ENCODE results near the gene EEIG2. TPM values are rescaled to one million over a fixed set of nuclear protein-coding genes. Genes with fewer than 3 reads are reported as not detected.
"Not testable (repeated sequence)": the region's sequence is repeated elsewhere in the genome, so short reads cannot be mapped to it uniquely, and the experiment has no call there.

The EEIG2 gene
- total RNA-seq, 2 experiments from 2014 or later: 14.5 to 16.3 TPM

- Mint-ChIP-seq H3K4me1 (no peaks in the 10 kb centered on the region), H3K27me3 (peaks cover 20% of the 10 kb centered on the region), H3K36me3 (ENCODE audit: low read depth) (no peaks in the 10 kb centered on the region), H3K4me3 (no peak overlapping the region), H3K9me3 (no peaks in the 10 kb centered on the region), H3K27ac (no peak overlapping the region)
- CTCF ChIA-PET: interaction anchor here (2.3 kb wide), 1 partner anchor 10 kb away, joined by 10 read pairs; no protein-coding TSS in a partner anchor
- DNase-seq: no peak
- POLR2A ChIA-PET: no interaction called here
Measured at GRCh38 chr1:108532730-108533129, 27.2 kb upstream of the EEIG2 start.

GRCh38 chr1:108533351-108534083 lies 26.4 kb upstream of the EEIG2 start:
- DNase-seq: no peak
- POLR2A ChIA-PET: no interaction called here
- no peak overlapping the region for H3K27ac Mint-ChIP-seq

GRCh38 chr1:108534759-108535158 lies 25.1 kb upstream of the EEIG2 start:
- ChIA-PET POLR2A (no interaction called here), CTCF (interaction anchor here (2.4 kb wide), 1 partner anchor 26 kb away, joined by 7 read pairs; the partner anchor contains the start of gene EEIG2)
- Mint-ChIP-seq H3K9me3 (no peaks in the 10 kb centered on the region), H3K4me1 (no peaks in the 10 kb centered on the region), H3K27me3 (peaks cover 23% of the 10 kb centered on the region), H3K36me3 (ENCODE audit: low read depth) (no peaks in the 10 kb centered on the region), H3K4me3 (no peak overlapping the region), H3K27ac (no peak overlapping the region)
- DNase-seq: no peak

More at GRCh38 chr1:108533351-108534083, 26.4 kb upstream of the EEIG2 start:
- Mint-ChIP-seq H3K4me3 (no peak overlapping the region), H3K36me3 (ENCODE audit: low read depth) (no peaks in the 10 kb centered on the region), H3K27me3 (peaks cover 19% of the 10 kb centered on the region), H3K4me1 (no peaks in the 10 kb centered on the region), H3K9me3 (no peaks in the 10 kb centered on the region)
- CTCF ChIA-PET: interaction anchor here (2.3 to 2.4 kb wide), 2 partner anchors 9 to 27 kb away, joined by 7 to 10 read pairs; partner anchors contain the start of gene EEIG2

DNA sequence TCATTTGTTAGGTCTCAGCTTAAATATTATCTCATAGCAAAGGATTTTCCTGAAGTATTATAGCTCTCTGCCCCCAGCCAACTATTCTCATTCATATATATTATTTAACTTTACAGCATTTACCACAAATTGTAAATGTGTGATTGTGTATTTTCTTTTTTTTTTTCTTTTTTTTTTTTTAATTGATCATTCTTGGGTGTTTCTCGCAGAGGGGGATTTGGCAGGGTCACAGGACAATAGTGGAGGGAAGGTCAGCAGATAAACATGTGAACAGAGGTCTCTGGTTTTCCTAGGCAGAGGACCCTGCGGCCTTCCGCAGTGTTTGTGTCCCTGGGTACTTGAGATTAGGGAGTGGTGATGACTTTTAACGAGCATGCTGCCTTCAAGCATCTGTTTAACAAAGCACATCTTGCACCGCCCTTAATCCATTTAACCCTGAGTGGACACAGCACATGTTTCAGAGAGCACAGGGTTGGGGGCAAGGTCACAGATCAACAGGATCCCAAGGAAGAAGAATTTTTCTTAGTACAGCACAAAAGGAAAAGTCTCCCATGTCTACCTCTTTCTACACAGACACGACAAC lies 24.5 kb upstream of the EEIG2 start:
- H3K36me3 Mint-ChIP-seq (ENCODE audit: low read depth); H3K4me1 Mint-ChIP-seq; H3K9me3 Mint-ChIP-seq; DNase-seq; H3K4me3 Mint-ChIP-seq; H3K27ac Mint-ChIP-seq; POLR2A ChIA-PET: not testable (repeated sequence)
- peaks cover 19% of the 10 kb centered on the region for H3K27me3 Mint-ChIP-seq
- CTCF ChIA-PET: interaction anchor here (2.4 kb wide), 1 partner anchor 25 kb away, joined by 7 read pairs; the partner anchor contains the start of gene EEIG2

- DNase-seq; POLR2A ChIA-PET; H3K27ac Mint-ChIP-seq; H3K4me1 Mint-ChIP-seq; H3K4me3 Mint-ChIP-seq; H3K9me3 Mint-ChIP-seq; H3K36me3 Mint-ChIP-seq (ENCODE audit: low read depth): not testable (repeated sequence)
- CTCF ChIA-PET: interaction anchor here (0.7 kb wide), 1 partner anchor 58 kb away, joined by 7 read pairs; no protein-coding TSS in a partner anchor
- H3K27me3 Mint-ChIP-seq: peaks cover 19% of the 10 kb centered on the region
Measured at GRCh38 chr1:108536021-108536420, 23.9 kb upstream of the EEIG2 start.

GRCh38 chr1:108536791-108537190 lies 23.1 kb upstream of the EEIG2 start:
- H3K36me3 Mint-ChIP-seq (ENCODE audit: low read depth); H3K27ac Mint-ChIP-seq; H3K9me3 Mint-ChIP-seq; H3K4me1 Mint-ChIP-seq; H3K4me3 Mint-ChIP-seq; DNase-seq; POLR2A ChIA-PET: not testable (repeated sequence)
- CTCF ChIA-PET: interaction anchor here (0.7 kb wide), 1 partner anchor 59 kb away, joined by 7 read pairs; no protein-coding TSS in a partner anchor
- H3K27me3 Mint-ChIP-seq: peaks cover 19% of the 10 kb centered on the region

- Mint-ChIP-seq H3K9me3 (no peaks in the 10 kb centered on the region), H3K36me3 (ENCODE audit: low read depth) (no peaks in the 10 kb centered on the region), H3K4me1 (no peaks in the 10 kb centered on the region), H3K27ac (no peak overlapping the region), H3K27me3 (peaks cover 21% of the 10 kb centered on the region), H3K4me3 (no peak overlapping the region)
- ChIA-PET POLR2A (no interaction called here), CTCF (no interaction called here)
- no peak for DNase-seq
Measured at GRCh38 chr1:108537976-108538375, 21.9 kb upstream of the EEIG2 start.

DNA sequence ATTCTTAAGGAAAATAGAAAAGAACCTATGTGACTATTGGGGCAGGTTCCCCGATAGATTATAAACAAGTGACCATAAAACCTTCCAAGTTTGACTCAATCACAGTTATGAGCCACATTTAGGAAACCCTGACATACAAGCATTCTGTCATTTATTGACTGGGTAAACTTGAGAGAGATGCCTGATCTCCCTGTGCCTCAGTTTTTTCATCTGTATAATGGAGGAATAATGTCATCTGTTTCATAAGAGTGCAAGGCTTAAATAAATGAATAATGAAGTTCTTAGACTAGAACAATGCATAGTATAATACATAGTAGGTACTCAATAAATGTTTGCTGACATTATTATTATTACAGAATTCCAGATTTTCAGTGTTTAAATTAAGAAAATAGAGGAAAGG lies 18.9 kb upstream of the EEIG2 start:
- Mint-ChIP-seq H3K27ac (no peak overlapping the region), H3K4me3 (no peak overlapping the region), H3K9me3 (no peaks in the 10 kb centered on the region), H3K27me3 (peaks cover 23% of the 10 kb centered on the region), H3K36me3 (ENCODE audit: low read depth) (no peaks in the 10 kb centered on the region), H3K4me1 (no peaks in the 10 kb centered on the region)
- ChIA-PET POLR2A (no interaction called here), CTCF (no interaction called here)
- no peak for DNase-seq

DNA sequence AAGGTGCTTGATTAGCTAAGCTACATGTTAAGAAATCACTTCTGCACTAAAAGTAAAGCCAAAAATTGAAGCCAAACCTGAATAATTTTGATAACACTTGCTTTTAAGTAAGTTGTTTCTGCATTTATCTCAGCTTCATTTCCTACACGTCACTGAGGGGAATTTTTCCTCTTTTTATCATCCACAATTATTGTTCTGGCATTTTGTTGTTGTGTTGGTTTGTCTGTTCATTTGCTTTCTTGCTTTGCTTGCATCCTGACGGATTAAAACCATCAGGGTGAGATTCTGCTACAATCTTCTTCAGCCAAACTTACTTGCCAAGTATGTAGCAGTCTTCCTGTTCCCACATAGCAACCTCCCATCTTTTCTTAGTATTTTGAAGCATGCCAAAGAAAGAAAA lies 18.0 kb upstream of the EEIG2 start:
- CTCF ChIA-PET: interaction anchor here (0.6 to 2.5 kb wide), 2 partner anchors 8 to 18 kb away, joined by 3 to 10 read pairs; partner anchors contain the start of gene EEIG2
- no peaks in the 10 kb centered on the region for H3K4me1 Mint-ChIP-seq

GRCh38 chr1:108547493-108547892 lies 12.4 kb upstream of the EEIG2 start:
- CTCF ChIA-PET; POLR2A ChIA-PET; H3K9me3 Mint-ChIP-seq; H3K4me1 Mint-ChIP-seq; DNase-seq; H3K4me3 Mint-ChIP-seq; H3K36me3 Mint-ChIP-seq (ENCODE audit: low read depth); H3K27ac Mint-ChIP-seq: not testable (repeated sequence)
- peaks cover 21% of the 10 kb centered on the region for H3K27me3 Mint-ChIP-seq

More for the DNA sequence above, 18.0 kb upstream of the EEIG2 start:
- Mint-ChIP-seq H3K4me3 (no peak overlapping the region), H3K27me3 (peaks cover 23% of the 10 kb centered on the region), H3K9me3 (no peaks in the 10 kb centered on the region), H3K27ac (no peak overlapping the region), H3K36me3 (ENCODE audit: low read depth) (no peaks in the 10 kb centered on the region)
- DNase-seq: no peak
- POLR2A ChIA-PET: no interaction called here

DNA sequence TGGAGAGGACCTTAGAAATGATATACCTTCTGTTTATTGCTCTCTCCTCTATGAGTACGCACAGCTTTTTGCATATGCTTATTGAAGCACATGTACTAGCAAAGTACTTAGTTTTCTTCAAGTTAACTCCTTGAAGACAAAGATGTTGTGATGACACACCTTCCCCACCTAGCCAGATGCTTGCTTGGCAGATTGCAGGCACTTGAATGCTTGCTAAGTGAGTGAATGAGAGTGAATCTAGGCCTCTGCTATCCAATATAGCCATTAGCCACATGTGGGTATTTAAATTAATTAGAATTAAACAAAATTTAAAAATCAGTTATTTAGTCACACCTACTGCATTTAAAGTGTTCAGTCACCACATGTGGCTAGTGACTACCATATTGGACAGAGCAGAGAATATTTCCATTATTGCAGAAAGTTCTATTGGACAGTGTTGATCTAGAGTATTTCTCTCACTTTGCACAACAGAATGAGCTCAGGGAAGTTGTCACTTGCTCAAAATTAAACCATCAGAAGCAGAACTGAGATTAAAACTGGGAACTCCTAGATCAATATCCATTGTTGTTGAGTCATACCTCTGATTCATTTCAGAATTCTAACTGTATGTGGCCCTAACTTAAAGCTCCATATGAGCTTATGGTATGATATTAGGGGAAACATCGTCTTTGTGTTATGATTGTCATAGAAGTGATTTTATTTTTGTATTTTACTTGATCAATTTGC lies 8.6 kb upstream of the EEIG2 start:
- DNase-seq: no peak
- Mint-ChIP-seq H3K9me3 (no peaks in the 10 kb centered on the region), H3K36me3 (ENCODE audit: low read depth) (no peaks in the 10 kb centered on the region), H3K4me3 (no peak overlapping the region), H3K27me3 (peaks cover 30% of the 10 kb centered on the region), H3K27ac (no peak overlapping the region), H3K4me1 (peaks cover 2% of the 10 kb centered on the region)
- ChIA-PET CTCF (interaction anchor here (3.9 kb wide), 1 partner anchor 9 kb away, joined by 27 read pairs; the partner anchor contains the start of gene EEIG2), POLR2A (interaction anchor here (1.0 kb wide), 1 partner anchor 9 kb away, joined by 3 read pairs; no protein-coding TSS in a partner anchor)

DNA sequence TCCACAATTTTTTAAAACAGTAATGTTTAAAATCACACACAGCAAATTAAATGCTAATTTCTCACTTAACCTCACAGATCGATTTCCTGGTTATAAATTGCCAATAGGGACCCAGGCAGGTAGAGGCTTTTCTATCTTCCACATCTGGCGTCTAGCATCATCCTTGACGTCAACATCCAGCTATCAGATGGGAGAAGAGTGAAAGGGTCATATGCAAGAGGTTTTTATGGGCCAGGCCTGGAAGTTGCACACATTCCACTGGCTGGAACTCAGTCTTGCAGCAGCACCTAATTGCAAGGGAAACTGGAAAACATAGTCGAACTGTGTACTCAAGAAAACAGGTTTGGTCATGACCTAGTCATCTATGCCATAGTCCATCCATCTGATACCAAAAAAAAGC lies 6.0 kb upstream of the EEIG2 start:
- Mint-ChIP-seq H3K36me3 (ENCODE audit: low read depth) (no peaks in the 10 kb centered on the region), H3K4me3 (no peak overlapping the region), H3K27me3 (peaks cover 28% of the 10 kb centered on the region), H3K27ac (no peak overlapping the region), H3K9me3 (no peaks in the 10 kb centered on the region), H3K4me1 (peaks cover 2% of the 10 kb centered on the region)
- ChIA-PET CTCF (no interaction called here), POLR2A (no interaction called here)
- no peak for DNase-seq

All from activated CD4-positive, alpha-beta T cell treated with anti-CD3 and anti-CD28 coated beads, Interleukin-2, amount 10 ng/mL, durations not matched to agents 7 days and 5 days (primary cell).